ENCODE measurements around the gene LRIG2. TPM values are rescaled to one million over a fixed set of nuclear protein-coding genes. Genes with fewer than 3 reads are reported as not detected.

LRIG2 gene
- total and polyA plus RNA-seq, 9 of the 15 experiments (the other 6 are each of a cell fraction or from before 2014, with no cell fraction given): 1.8 to 28.1 (median 11.5) TPM

GRCh38 chr1:113040041-113040440, 33.0 kb upstream of the LRIG2 start (continued):
- no peak for TF ChIP-seq ZBTB49 (CRISPR knock-in tag; IDR thresholded peaks at IDR 0.05; ENCODE audit: borderline replicate concordance)
- no peak for TF ChIP-seq FIP1L1 (IDR thresholded peaks at IDR 0.05; ENCODE audit: low read depth, low read length, poor library complexity, severe bottlenecking)
- TF ChIP-seq NONO (IDR thresholded peaks at IDR 0.05; ENCODE audit: low read depth in 2 of 2, low read length in 1 of 2): peak in 1 of 2 experiments; percentile 87; a peak in 1 of 4 replicates
- TF ChIP-seq, protein P1, sequence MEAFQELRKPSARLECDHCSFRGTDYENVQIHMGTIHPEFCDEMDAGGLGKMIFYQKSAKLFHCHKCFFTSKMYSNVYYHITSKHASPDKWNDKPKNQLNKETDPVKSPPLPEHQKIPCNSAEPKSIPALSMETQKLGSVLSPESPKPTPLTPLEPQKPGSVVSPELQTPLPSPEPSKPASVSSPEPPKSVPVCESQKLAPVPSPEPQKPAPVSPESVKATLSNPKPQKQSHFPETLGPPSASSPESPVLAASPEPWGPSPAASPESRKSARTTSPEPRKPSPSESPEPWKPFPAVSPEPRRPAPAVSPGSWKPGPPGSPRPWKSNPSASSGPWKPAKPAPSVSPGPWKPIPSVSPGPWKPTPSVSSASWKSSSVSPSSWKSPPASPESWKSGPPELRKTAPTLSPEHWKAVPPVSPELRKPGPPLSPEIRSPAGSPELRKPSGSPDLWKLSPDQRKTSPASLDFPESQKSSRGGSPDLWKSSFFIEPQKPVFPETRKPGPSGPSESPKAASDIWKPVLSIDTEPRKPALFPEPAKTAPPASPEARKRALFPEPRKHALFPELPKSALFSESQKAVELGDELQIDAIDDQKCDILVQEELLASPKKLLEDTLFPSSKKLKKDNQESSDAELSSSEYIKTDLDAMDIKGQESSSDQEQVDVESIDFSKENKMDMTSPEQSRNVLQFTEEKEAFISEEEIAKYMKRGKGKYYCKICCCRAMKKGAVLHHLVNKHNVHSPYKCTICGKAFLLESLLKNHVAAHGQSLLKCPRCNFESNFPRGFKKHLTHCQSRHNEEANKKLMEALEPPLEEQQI (IDR thresholded peaks at IDR 0.05): peak; percentile 91
- no peak for TF ChIP-seq HMG20B (CRISPR knock-in tag; IDR thresholded peaks at IDR 0.05)
- no peak for TF ChIP-seq PCBP2 (IDR thresholded peaks at IDR 0.05; ENCODE audit: low read depth, low read length, poor library complexity, severe bottlenecking)
- no peak for TF ChIP-seq POLR3G (IDR thresholded peaks at IDR 0.05; ENCODE audit: extremely low read depth, insufficient read length, insufficient replicate concordance)
- TF ChIP-seq SMAD4 (CRISPR knock-in tag; conservative IDR thresholded peaks at IDR 0.05): peak; percentile 92
- TF ChIP-seq, protein P2, sequence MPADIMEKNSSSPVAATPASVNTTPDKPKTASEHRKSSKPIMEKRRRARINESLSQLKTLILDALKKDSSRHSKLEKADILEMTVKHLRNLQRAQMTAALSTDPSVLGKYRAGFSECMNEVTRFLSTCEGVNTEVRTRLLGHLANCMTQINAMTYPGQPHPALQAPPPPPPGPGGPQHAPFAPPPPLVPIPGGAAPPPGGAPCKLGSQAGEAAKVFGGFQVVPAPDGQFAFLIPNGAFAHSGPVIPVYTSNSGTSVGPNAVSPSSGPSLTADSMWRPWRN (IDR thresholded peaks at IDR 0.05; ENCODE audit: low read depth): peak; percentile 83
- TF ChIP-seq ZNF644 (tag; IDR thresholded peaks at IDR 0.05; ENCODE audit: low read depth): peak; percentile 94
- TF ChIP-seq ESRRA (IDR thresholded peaks at IDR 0.05; ENCODE audit: borderline replicate concordance, low read depth): peak; percentile 48; the same call in 1 of the 2 replicates
- TF ChIP-seq, protein P3, sequence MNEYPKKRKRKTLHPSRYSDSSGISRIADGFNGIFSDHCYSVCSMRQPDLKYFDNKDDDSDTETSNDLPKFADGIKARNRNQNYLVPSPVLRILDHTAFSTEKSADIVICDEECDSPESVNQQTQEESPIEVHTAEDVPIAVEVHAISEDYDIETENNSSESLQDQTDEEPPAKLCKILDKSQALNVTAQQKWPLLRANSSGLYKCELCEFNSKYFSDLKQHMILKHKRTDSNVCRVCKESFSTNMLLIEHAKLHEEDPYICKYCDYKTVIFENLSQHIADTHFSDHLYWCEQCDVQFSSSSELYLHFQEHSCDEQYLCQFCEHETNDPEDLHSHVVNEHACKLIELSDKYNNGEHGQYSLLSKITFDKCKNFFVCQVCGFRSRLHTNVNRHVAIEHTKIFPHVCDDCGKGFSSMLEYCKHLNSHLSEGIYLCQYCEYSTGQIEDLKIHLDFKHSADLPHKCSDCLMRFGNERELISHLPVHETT (CRISPR knock-in tag; conservative IDR thresholded peaks at IDR 0.05 in 1 of 2, IDR thresholded peaks at IDR 0.05 in 1 of 2): peak in 1 of 2 experiments; percentile 86; a peak in 2 of 4 replicates
- peak; percentile 66; the same call in 1 of the 2 replicates for TF ChIP-seq ZNF584 (CRISPR knock-in tag; IDR thresholded peaks at IDR 0.05; ENCODE audit: low read depth)
- TF ChIP-seq SNRNP70 (optimal IDR thresholded peaks at IDR 0.05; ENCODE audit: low read depth, low read length): no peak
- TF ChIP-seq, protein P4, sequence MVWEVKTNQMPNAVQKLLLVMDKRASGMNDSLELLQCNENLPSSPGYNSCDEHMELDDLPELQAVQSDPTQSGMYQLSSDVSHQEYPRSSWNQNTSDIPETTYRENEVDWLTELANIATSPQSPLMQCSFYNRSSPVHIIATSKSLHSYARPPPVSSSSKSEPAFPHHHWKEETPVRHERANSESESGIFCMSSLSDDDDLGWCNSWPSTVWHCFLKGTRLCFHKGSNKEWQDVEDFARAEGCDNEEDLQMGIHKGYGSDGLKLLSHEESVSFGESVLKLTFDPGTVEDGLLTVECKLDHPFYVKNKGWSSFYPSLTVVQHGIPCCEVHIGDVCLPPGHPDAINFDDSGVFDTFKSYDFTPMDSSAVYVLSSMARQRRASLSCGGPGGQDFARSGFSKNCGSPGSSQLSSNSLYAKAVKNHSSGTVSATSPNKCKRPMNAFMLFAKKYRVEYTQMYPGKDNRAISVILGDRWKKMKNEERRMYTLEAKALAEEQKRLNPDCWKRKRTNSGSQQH (CRISPR knock-in tag; IDR thresholded peaks at IDR 0.05): no peak
- peak; percentile 35; the same call in 1 of the 2 replicates for TF ChIP-seq RB1 (IDR thresholded peaks at IDR 0.05; ENCODE audit: low read depth)
